HUDEP-2 (cell line): Measurements from ENCODE around the gene SLC35G3.
"Not testable (repeated sequence)": the region's sequence is repeated elsewhere in the genome, so short reads cannot be mapped to it uniquely, and the experiment has no call there.

Experiments
- DNase-seq, 76 experiments: peaks; one replicate each; lab custom pipeline; 2025; ENCODE audit not compliant: unreplicated experiment in 76 of 76; lab: John Stamatoyannopoulos, UW

SLC35G3 gene

DNA sequence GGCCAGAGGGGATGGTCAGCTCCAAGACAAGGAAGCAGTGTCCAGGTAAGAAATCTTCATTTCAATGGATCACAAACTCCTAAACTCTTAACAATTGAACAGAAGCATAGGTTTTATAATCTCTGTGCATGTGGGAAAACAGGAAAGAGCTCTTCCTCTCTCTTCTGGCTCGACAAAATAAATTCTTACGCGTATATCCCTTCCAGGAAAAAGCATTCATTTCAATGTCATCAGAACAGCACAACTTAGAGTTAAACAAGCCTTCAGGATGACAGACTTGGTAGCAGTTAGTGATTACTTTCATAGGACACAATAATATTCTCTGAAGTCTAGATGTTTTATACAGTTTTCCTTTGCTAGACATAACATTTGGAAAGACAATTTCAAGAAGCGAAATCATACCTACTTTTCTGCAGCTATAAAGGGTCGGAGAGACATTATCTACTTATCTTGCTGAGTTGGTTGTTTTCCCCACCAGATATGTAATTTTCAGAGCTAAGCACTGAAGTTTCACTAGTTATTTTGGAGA is 19.3 kb upstream of the SLC35G3 start:
- no peak for DNase-seq

DNA sequence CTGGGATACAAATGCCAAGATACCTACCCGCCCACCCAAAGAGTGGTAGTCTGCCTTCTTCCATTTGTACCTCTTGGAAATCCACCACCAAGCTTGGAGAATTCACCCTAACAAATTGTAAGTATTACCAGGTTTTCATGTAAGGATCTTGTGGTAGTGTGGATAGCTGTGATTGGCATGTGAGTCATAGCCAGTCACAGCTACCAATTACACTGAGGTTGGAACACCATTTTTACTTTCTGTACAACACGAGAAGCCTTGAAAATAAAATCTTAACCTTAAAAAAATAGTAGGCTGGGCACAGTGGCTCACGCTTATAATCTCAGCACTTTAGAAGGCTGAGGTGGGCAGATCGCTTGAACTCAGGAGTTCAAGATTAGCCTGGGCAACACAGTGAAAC is 18.5 kb upstream of the SLC35G3 start:
- DNase-seq: no peak

DNA sequence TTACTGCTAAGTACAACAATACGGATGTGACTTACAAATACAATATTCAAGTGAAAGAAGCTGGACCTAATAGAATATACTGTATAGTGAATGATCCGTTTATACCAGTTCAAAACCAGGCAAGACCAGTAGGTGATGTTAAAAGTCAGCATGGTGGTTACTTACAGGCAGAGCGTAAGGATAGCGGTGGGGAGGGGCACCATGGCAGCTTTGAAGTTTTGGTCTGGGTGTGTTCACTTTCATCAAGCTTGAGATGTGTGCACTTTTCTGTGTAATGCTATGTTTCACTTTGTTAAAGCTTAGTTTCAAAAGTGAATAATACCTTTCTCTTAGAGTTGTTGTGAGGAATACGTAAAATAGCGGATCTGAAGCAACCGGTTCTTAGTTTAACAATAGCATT is 16.5 kb upstream of the SLC35G3 start:
- no peak for DNase-seq

DNA sequence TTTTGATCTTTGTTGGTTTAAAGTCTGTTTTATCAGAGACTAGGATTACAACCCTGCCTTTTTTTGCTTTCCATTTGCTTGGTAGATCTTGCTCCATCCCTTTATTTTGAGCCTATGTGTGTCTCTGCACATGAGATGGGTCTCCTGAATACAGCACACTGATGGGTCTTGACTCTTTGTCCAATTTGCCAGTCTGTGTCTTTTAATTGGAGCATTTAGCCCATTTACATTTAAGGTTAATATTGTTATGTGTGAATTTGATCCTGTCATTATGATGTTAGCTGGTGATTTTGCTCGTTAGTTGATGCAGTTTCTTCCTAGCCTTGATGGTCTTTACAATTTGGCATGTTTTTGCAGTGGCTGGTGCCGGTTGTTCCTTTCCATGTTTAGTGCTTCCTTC is 8.4 kb upstream of the SLC35G3 start:
- DNase-seq: not testable (repeated sequence)

DNA sequence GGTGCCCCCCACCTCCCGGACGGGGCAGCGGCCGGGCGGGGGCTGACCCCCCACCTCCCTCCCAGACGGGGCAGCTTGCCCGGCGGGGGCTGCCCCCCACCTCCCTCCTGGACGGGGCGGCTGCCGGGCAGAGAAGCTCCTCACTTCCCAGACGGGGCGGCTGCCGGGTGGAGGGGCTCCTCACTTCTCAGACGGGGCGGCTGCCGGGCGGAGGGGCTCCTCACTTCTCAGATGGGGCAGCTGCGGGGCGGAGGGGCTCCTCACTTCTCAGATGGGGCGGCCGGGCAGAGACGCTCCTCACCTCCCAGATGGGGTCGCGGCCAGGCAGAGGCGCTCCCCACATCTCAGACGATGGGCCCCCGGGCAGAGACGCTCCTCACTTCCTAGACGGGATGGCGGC is 869 bp upstream of the SLC35G3 start:
- not testable (repeated sequence) for DNase-seq

DNA sequence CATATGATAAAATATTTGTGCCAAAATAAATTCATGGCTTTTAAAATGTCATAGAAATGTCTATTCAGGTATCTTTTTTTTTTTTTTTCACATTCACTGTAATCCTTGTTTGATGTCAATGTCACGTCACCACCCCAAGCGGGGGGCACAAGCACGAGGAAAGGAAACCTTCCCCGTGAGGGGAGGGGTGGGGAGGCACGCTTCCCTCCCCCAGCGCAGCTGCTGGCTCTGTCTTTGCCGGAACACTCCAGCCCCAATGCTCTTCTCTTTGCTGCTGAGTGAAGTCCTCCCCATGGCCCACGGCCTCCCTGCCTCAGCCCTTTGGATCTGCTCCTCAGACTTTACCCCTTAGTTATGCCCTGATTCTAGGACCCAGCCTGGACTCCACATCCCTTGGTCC is 1.5 kb downstream of the SLC35G3 start:
- no peak for DNase-seq

DNA sequence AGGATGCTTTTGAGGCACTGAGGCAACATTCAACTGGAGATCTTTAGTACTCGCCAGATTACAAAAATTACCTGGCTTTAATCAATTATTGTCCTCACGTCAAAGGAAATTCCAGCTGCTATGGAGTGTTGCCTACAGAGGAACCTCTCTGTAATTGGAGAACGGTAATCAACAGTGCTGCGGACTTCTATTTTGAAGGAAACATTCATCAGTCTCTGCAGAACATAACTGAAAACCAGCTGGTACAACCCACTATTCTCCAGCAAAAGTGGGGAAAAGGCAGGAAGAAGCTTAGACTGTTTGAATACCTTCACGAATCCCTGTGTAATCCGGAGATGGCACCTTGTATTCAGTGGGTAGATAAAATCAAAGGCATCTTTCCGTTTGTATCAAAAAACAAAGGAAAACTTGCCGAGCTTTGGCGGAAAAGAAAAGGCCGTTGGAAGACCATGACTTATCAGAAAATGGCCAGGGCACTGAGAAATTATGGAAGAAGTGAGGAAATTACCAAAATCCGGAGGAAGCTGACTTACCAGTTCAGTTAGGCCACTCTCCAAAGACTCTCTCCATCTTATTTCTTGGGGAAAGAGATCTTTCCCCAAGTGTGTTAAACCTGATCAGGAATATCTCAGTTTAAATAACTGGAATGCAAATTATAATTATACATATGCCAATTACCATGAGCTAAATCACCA is 3.0 kb downstream of the SLC35G3 start:
- no peak for DNase-seq

DNA sequence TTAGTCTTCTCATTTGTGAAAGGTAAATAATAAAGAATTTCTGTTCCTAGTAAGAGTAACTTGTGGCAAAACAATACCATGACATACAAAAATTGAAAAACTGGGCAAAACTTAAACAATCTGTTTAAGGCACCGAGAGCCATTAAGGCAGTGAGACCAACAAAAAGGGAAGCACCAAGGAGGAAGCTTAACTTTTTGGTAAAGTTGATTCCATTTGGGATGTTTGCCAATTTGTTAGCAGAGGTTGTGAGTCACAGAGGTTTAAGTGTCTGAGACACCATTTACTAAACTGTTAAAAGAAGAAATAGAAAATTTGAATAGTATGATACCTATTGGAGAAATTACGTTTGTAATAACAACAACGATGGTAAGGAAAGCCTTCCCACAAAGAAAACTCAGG is 4.9 kb downstream of the SLC35G3 start:
- peak in 2 of 76 experiments; percentile 0 to 12 for DNase-seq

DNA sequence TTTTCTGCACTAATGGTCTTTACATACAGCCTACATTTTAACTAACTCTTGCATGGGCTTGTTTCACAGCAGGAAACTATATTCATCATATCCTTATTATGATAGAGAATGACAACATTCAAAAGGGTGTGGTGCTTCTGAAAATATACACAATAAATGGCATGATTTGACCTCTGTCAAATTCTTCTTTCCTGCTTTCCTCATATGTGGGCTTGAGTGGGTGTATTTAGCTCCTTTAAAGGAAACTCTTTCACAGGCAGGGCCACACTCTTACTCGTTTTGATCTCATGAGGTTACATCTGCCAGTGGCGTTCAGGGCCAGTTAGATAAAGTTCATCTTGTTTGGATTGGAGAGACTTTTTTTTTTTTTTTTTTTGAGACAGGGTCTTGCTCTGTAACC is 6.1 kb downstream of the SLC35G3 start:
- DNase-seq: no peak

DNA sequence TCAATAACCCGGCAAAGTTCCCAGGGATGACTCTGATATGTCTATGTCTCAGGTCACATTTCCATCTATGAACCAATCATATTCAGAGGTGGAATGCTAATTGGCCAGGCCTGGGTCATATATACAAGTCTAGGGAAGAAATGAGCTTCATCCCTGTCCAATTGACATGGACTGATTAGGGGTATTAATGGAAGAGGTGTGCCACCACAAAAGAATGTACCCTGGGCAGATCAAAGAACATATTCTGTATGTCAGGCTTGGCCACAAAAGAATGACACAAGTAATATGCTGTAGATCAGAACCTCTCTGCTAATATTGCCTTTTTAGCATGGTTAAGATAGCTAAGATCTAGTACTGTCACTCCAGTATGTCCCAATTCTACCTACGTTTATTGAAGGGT is 6.7 kb downstream of the SLC35G3 start:
- DNase-seq: no peak

DNA sequence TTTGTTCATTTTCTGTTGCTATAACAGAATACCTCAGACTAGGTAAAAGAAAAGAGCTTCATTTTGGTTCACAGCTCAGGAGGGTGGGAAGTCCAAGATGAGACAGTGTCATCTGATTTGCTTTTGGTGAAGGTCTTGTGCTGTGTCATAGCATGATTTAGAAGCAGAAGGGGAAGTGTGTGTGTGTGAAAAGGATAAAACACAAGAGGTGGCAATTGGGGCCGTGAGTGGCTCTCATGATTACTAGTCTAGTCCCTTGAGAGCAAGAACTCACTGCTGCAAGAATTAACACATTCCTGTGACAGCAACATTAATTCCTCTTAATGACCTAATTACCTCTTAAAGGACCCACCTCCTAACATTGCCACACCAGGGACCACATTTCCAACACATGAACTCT is 8.3 kb downstream of the SLC35G3 start:
- no peak for DNase-seq

DNA sequence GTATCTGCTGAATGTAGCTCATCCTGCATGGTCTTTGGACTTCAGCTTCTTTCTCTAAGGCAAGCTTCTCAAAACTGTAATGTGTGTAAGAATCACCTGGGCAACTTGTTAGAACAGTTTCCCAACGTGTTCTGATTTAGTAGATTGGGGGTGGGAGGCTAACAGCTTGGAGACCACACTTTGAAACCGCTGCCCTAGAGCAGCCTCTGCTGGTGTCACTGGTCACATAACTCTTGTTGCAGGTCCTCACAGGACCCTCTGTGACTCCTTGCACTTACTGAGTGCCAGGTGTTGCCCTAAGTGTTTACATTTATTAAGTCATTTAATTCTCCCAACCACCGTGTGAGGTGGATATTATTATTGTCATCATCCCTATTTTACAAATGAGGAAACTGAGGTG is 9.9 kb downstream of the SLC35G3 start:
- DNase-seq: no peak

DNA sequence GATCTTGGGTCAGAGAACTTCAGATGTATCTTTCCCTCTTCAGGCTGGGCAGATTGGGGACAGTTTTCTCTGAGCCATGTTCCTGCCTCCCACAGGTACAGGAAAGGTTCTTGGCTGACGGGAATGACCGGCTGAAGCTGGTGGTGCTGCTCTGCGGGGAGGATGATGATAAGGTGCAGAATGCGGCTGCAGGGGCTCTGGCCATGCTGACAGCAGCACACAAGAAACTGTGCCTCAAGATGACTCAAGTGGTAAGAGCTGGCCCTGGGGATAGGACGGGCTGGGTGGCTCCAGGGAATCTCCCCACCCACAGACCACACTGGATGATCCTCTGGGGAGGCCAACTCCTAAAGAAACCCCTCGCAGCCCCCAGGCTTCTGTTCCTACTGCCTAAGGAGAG is 10.9 kb downstream of the SLC35G3 start:
- DNase-seq: no peak

DNA sequence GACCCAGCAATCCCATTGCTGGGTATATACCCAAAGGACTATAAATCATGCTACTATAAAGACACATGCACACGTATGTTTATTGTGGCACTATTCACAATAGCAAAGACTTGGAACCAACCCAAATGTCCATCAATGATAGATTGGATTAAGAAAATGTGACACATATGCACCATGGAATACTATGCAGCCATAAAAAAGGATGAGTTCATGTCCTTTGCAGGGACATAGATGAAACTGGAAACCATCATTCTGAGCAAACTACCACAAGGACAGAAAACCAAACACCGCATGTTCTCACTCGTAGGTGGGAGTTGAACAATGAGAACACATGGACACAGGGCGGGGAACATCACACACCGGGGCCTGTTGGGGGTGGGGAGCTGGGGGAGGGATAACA is 14.8 kb downstream of the SLC35G3 start:
- not testable (repeated sequence) for DNase-seq

DNA sequence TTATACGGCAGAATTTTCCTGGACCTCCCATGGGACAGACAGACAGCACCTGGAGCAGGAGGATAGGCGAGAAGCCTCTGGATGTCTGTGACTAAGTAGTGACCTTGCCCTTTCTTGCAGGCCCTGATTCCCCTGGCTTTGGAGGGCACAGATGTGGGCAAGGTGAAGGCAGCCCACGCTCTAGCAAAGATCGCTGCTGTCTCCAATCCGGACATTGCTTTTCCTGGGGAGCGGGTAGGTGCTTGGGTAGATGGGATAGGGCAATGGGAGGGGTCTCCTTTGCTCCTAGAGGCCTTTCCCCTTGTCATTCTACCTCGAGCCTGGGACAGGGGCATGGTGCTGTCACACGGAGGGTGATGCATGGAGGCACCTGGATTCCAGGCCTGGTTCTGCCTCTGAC is 17.3 kb downstream of the SLC35G3 start:
- DNase-seq: no peak

DNA sequence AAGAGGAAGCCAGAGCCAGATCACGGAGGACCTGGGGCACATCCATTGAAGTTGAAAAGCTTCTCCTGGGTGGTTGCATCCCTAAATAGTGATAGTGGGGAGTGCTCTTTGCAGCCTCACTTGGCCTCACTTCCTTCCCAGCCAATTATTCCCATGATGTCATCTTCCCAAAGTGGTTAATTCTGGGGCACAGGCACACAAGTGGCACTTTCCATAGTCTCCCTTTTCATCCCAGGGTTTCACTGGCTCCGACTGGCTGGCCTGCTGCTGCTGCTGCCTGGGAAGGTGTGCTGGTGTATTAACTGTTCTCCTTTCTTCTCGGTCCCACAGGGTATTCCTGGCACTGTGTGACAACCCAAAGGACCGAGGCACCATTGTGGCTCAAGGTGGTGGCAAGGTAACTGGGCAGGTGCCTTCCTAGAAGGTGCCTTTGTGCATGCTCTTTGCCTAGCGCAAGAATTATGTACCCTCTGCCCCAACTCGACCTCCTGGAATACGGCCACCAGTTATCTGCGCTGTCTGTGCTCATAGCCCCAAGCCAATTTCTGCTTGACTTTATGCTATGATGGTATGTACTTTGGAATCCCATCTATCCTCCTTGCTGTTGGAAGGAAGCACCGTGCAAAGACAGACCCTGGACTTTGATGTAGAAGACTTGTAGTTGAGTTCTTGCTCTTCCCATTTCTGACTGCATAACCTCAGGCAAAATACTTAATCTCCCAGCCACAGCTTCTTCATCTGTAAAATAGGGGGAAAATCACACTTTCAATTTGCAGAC is 18.4 kb downstream of the SLC35G3 start:
- no peak for DNase-seq

DNA sequence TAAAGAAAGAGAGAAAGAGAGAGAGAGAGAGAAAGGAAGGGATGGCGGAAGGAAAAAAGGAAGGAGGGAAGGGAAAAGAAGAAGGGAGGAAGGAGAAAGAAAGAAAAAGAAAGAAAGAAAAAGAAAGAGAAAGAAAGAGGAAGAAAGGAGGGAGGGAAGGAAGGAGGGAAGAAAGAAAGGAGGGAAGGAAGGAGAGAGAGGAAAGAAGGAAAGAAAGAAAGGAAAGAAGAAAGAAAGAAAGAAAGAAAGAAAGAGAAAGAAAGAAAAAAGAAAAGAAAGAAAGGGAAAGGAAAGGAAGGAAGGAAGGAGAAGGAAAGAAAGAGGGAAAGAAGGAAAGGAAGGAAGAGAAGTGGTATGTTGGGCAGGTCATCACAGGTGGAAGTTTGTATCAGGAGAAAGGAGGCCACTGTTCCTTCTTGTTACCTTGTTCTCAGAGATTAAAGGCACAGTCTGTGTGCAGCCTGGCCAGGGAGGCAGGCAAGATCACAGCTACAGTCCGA is 19.3 kb downstream of the SLC35G3 start:
- DNase-seq: no peak

DNA sequence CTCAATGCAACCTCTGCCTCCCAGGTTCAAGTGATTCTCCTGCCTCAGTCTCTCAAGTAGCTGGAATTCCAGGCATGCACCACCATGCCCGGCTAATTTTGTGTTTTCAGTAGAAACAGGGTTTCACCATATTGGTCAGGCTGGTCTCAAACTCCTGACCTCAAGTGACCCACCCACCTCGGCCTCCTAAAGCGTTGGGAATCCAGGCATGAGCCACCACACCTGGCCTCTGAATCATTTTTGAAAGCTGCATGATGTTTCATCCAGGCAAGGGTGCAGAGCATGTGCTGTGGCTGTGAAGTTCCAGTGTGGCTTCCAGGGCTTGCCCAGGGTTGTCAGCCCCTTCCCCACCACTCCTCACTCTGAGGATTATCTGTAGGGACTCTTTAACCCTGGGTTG is 21.9 kb downstream of the SLC35G3 start:
- DNase-seq: not testable (repeated sequence)

DNA sequence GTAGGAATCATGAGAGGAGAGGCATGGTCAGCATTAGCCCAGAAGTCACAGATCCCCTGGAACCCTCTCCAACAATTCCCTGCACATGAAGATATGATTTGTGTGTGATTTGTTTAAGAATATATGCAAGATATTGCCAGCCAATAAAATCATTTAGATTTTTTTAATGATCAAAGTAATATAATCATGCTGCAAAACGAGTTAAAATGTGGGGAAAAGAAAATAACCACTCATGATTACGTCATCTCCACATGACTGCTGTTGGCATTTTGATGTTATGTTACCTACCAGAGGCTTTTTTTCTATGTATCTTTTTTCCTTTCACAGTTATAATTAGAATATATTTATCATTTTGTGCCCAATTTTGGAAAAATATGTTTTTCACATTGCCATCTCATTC is 22.4 kb downstream of the SLC35G3 start:
- DNase-seq: no peak

DNA sequence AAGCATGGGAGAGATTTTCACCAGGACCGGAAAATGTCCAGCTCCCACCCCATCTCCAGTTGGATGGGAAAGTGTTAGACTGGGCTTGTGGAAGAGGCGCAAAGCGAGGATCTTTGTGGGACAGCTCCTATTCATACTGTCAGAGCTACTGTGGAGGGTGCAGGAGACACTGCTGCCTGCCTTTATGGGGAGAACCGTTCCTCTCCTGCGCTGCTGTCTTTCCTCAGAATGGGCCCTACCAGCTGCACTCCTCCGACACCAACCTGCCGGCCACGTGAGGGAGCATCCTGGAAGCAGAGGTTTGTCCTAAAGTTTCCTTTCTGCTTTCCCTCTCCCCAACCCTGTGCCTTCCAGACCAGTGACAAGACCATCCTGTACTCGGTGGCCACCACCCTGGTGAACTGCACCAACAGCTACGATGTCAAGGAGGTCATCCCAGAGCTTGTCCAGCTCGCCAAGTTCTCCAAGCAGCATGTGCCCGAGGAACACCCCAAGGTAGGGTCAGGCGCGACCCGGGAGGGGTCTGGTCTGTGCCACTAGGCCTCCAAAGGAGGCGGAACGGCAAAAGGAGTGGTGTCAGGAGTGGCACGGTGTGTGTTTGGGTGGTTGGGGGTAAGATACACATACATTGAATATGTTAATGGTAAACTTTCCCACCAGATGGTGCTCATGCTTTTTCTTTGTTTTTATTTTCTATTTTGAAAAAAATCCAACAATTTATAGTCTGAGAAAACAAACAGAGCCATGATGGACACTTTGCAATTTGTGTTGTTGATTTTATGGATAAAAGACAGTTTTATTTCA is 23.0 kb downstream of the SLC35G3 start:
- no peak for DNase-seq

DNA sequence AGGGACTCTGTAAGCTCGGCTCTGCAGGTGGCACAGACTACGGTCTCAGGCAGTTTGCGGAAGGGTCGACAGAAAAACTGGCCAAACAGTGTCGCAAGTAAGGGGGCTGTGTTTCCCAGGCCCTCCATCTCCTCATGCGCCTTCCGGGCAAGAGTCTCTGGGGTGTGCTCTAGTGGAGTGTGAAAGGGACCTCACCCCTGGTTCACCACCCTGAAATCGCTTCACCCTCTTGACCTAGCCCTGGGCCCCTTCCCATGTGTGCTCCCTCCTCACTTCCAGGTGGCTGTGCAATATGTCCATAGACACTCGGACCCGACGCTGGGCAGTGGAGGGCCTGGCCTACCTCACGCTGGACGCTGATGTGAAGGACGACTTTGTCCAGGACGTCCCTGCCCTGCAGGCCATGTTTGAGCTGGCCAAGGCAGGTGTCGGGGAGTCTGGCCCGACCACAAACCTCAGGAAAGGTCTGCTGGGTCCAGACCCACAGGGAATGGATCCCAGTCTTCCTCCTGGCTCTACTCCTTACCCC is 24.3 kb downstream of the SLC35G3 start:
- peak in 1 of 76 experiments; percentile 2 for DNase-seq
